PC-3 (cell line): ENCODE measurements around the gene GNA15.

ENCODE experiments used
- EZH2 ChIP-seq: fragments of 300-600 bp; sonication (generic); IDR thresholded peaks from one replicate; pipeline ENCODE4 v1.6.1; 2017; ENCODE audit warnings: antibody characterized with exemption, mild to moderate bottlenecking, low read length; ENCODE audit not compliant: unreplicated experiment
- TF ChIP-seq, protein P1 (sequence below): fragments of 300-600 bp; sonication (generic); conservative IDR thresholded peaks from 2 replicates; pipeline ENCODE4 v1.5.1; 2017; ENCODE audit warnings: antibody characterized with exemption, low read depth, mild to moderate bottlenecking, low read length

DNA sequence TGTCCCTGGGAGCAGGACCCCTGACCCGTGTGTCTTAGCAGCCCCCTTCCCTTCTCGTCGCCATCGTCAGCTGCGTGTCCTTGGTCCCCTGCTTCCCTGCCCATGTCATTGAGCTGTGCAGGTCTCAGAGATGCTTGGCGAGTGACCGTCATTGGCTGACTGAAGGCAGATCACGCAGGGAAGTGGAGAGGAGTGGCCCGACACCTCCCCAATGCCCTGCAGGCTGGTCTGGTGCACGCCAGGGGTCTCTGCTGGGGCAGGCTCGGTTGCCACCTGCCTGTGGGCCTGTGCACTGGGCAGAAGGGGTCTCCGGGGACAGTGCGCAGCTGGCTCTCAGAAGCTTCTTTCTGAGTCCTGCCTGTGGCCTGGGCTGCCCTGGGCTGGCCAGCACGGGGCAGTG is 35.5 kb upstream of the GNA15 start:
- TF ChIP-seq, protein P1, sequence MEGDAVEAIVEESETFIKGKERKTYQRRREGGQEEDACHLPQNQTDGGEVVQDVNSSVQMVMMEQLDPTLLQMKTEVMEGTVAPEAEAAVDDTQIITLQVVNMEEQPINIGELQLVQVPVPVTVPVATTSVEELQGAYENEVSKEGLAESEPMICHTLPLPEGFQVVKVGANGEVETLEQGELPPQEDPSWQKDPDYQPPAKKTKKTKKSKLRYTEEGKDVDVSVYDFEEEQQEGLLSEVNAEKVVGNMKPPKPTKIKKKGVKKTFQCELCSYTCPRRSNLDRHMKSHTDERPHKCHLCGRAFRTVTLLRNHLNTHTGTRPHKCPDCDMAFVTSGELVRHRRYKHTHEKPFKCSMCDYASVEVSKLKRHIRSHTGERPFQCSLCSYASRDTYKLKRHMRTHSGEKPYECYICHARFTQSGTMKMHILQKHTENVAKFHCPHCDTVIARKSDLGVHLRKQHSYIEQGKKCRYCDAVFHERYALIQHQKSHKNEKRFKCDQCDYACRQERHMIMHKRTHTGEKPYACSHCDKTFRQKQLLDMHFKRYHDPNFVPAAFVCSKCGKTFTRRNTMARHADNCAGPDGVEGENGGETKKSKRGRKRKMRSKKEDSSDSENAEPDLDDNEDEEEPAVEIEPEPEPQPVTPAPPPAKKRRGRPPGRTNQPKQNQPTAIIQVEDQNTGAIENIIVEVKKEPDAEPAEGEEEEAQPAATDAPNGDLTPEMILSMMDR = no peak
- TF ChIP-seq EZH2 = no peak
